Measurements from ENCODE around the gene ALK.

Gene ALK

GRCh38 chr2:29782087-29782486 lies 139.3 kb downstream of the ALK start:
- Histone ChIP-seq H3K27me3 (ENCODE audit: insufficient read depth, low read length) (no peaks in the 10 kb centered on the region), H3K79me2 (ENCODE audit: insufficient read depth, low read length) (no peaks in the 10 kb centered on the region), H2AFZ (ENCODE audit: low read length) (no peak overlapping the region), H3K9me2 (ENCODE audit: low read depth, low read length) (no peaks in the 10 kb centered on the region), H4K20me1 (ENCODE audit: insufficient read depth, low read length) (no peaks in the 10 kb centered on the region), H3K27ac (ENCODE audit: low read depth, low read length, poor library complexity, severe bottlenecking) (no peak overlapping the region), H3K36me3 (ENCODE audit: insufficient read depth, low read length) (no peaks in the 10 kb centered on the region), H3K4me2 (ENCODE audit: low read length) (no peak overlapping the region), H3K4me3 (ENCODE audit: low read depth, low read length, poor library complexity, severe bottlenecking) (no peak overlapping the region), H3K9me3 (ENCODE audit: low read length) (no peaks in the 10 kb centered on the region), H3F3A (ENCODE audit: insufficient read depth, low read length) (no peaks in the 10 kb centered on the region), H3K4me1 (ENCODE audit: insufficient read depth, low read length, severe bottlenecking) (no peaks in the 10 kb centered on the region), H3K9ac (ENCODE audit: low read length) (no peak overlapping the region)
- no peak for TF ChIP-seq EZH2 (IDR thresholded peaks at IDR 0.05; ENCODE audit: borderline replicate concordance, low read length)
- TF ChIP-seq, protein P1, sequence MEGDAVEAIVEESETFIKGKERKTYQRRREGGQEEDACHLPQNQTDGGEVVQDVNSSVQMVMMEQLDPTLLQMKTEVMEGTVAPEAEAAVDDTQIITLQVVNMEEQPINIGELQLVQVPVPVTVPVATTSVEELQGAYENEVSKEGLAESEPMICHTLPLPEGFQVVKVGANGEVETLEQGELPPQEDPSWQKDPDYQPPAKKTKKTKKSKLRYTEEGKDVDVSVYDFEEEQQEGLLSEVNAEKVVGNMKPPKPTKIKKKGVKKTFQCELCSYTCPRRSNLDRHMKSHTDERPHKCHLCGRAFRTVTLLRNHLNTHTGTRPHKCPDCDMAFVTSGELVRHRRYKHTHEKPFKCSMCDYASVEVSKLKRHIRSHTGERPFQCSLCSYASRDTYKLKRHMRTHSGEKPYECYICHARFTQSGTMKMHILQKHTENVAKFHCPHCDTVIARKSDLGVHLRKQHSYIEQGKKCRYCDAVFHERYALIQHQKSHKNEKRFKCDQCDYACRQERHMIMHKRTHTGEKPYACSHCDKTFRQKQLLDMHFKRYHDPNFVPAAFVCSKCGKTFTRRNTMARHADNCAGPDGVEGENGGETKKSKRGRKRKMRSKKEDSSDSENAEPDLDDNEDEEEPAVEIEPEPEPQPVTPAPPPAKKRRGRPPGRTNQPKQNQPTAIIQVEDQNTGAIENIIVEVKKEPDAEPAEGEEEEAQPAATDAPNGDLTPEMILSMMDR (IDR thresholded peaks at IDR 0.05; ENCODE audit: low read length): no peak

DNA sequence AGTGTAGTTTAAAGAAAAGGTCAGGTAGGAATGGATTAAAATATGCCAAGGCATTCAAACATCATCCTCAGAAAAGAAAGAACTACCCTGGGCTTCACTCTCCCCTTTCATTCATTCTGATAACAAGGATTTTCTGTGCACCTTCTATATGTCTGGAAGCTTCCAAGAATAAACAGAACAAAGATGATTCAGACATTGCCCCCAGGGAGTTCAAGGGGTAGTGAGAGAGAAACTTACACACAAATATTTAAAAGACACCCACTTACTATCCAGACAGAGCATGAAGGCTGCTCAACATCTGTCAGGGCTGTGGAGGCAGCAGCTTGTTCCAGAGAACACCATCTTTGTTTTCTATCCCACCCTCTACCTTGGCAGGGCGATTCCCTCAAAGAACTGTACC lies 140.5 kb downstream of the ALK start:
- H3F3A ChIP-seq (ENCODE audit: insufficient read depth, low read length): no peaks in the 10 kb centered on the region
- H3K9me3 ChIP-seq (ENCODE audit: low read length): no peaks in the 10 kb centered on the region
- no peak overlapping the region for H3K4me2 ChIP-seq (ENCODE audit: low read length)
- H3K36me3 ChIP-seq (ENCODE audit: insufficient read depth, low read length): no peaks in the 10 kb centered on the region
- no peak overlapping the region for H3K27ac ChIP-seq (ENCODE audit: low read depth, low read length, poor library complexity, severe bottlenecking)
- H3K27me3 ChIP-seq (ENCODE audit: insufficient read depth, low read length): no peaks in the 10 kb centered on the region
- no peaks in the 10 kb centered on the region for H3K79me2 ChIP-seq (ENCODE audit: insufficient read depth, low read length)
- TF ChIP-seq, protein P1 (IDR thresholded peaks at IDR 0.05; ENCODE audit: low read length): no peak
- no peak for TF ChIP-seq EZH2 (IDR thresholded peaks at IDR 0.05; ENCODE audit: borderline replicate concordance, low read length)
- H4K20me1 ChIP-seq (ENCODE audit: insufficient read depth, low read length): no peaks in the 10 kb centered on the region
- H3K4me3 ChIP-seq (ENCODE audit: low read depth, low read length, poor library complexity, severe bottlenecking): no peak overlapping the region
- H3K9ac ChIP-seq (ENCODE audit: low read length): no peak overlapping the region
- no peaks in the 10 kb centered on the region for H3K9me2 ChIP-seq (ENCODE audit: low read depth, low read length)
- no peak overlapping the region for H2AFZ ChIP-seq (ENCODE audit: low read length)
- no peaks in the 10 kb centered on the region for H3K4me1 ChIP-seq (ENCODE audit: insufficient read depth, low read length, severe bottlenecking)

DNA sequence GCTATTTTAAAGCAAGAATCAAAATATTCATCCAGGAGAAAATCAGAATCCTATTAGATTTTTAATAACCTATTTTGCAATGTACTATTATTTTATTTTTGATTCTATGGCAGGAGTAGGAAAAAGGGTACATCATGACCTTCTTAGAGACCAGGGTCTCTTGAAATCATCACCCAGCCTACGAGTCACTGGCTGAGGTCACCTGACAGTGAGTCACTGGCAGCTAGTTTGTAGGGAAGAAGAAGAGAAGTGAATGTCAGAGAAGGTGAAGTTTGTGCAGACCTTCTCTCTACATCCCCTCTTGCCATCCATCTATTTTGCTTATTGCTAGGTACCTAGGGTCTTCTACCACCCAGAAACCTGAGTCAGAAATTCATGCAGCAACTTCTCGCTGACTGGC lies 144.2 kb downstream of the ALK start:
- H2AFZ ChIP-seq (ENCODE audit: low read length): no peak overlapping the region
- no peak overlapping the region for H3K4me3 ChIP-seq (ENCODE audit: low read depth, low read length, poor library complexity, severe bottlenecking)
- H3K27ac ChIP-seq (ENCODE audit: low read depth, low read length, poor library complexity, severe bottlenecking): no peak overlapping the region
- H3K9me2 ChIP-seq (ENCODE audit: low read depth, low read length): no peaks in the 10 kb centered on the region
- no peaks in the 10 kb centered on the region for H3K79me2 ChIP-seq (ENCODE audit: insufficient read depth, low read length)
- H3F3A ChIP-seq (ENCODE audit: insufficient read depth, low read length): no peaks in the 10 kb centered on the region
- no peaks in the 10 kb centered on the region for H3K27me3 ChIP-seq (ENCODE audit: insufficient read depth, low read length)
- H3K36me3 ChIP-seq (ENCODE audit: insufficient read depth, low read length): no peaks in the 10 kb centered on the region
- H3K9me3 ChIP-seq (ENCODE audit: low read length): no peaks in the 10 kb centered on the region
- no peak overlapping the region for H3K4me2 ChIP-seq (ENCODE audit: low read length)
- H3K4me1 ChIP-seq (ENCODE audit: insufficient read depth, low read length, severe bottlenecking): no peaks in the 10 kb centered on the region
- H3K9ac ChIP-seq (ENCODE audit: low read length): no peak overlapping the region
- no peaks in the 10 kb centered on the region for H4K20me1 ChIP-seq (ENCODE audit: insufficient read depth, low read length)
- no peak for TF ChIP-seq EZH2 (IDR thresholded peaks at IDR 0.05; ENCODE audit: borderline replicate concordance, low read length)
- TF ChIP-seq, protein P1 (IDR thresholded peaks at IDR 0.05; ENCODE audit: low read length): no peak
